HepG2 (cell line): Measurements from ENCODE around the gene HIPK4. TPM values are rescaled to one million over a fixed set of nuclear protein-coding genes. Genes with fewer than 3 reads are reported as not detected.

Source experiments
- ATAC-seq: fragments of 200-7000 bp; cut with Tn5 transposase; 3 replicates; pipeline ENCODE4 v1.9.1; 2020; ENCODE audit warnings: mild to moderate bottlenecking, moderate library complexity
- BruUV-seq: library from RNA; stranded (reverse); fragments of 400-500 nt; replicated peaks from 2 replicates; lab custom pipeline; 2021; lab: Mats Ljungman, UMichigan
- CTCF ChIA-PET: fragments of 300-600 bp; formaldehyde crosslinking; extraction: SDS; loops from one replicate; lab custom pipeline; 2021; ENCODE audit warnings: low total read pairs, inconsistent platforms, low intra/inter-chr PET ratio; lab: Yijun Ruan, JAX
- POLR2A ChIA-PET: fragments of 350-600 bp; sonication (Branson Sonifier 250); formaldehyde crosslinking; loops from one replicate; lab custom pipeline; 2020; ENCODE audit warnings: antibody characterized with exemption, inconsistent platforms; lab: Yijun Ruan, JAX
- DNase-seq: peaks from one replicate; pipeline ENCODE4 v3.0.0-alpha.2; 2015; ENCODE audit warnings: low spot score
- FAIRE-seq: peaks from 3 replicates; lab custom pipeline; 2011; peaks lifted over from hg19 to GRCh38; lab: Jason Lieb, UNC
- H2AFZ ChIP-seq: one replicate; pipeline ENCODE4 v1.6.1; 2011; ENCODE audit warnings: low read length, inconsistent platforms
- H3K27ac ChIP-seq: fragments of 300-600 bp; 3 replicates; pipeline ENCODE4 v1.8.0; 2011; ENCODE audit warnings: mixed run types, mild to moderate bottlenecking, mixed read lengths, low read length, inconsistent platforms; ENCODE audit not compliant: insufficient read depth; ENCODE audit errors: extremely low read length
- H3K27me3 ChIP-seq, 2 experiments: fragments of 200-600 bp in 1 of 2; 2 replicates in 1 of 2; 3 replicates in 1 of 2; pipeline versions ENCODE4 v1.6.0 to v1.8.0; 2011; ENCODE audit warnings: low read length in 2 of 2, mild to moderate bottlenecking in 2 of 2, moderate library complexity in 2 of 2, inconsistent platforms in 1 of 2; ENCODE audit not compliant: insufficient read depth in 2 of 2, control insufficient read depth in 1 of 2
- H3K36me3 ChIP-seq, 2 experiments: fragments of 200-600 bp in 1 of 2; replicated peaks in 1 of 2; 2 replicates in 1 of 2; 3 replicates in 1 of 2; pipeline versions ENCODE4 v1.5.1 to v1.8.0; 2011; ENCODE audit warnings: low read length in 2 of 2, inconsistent platforms in 1 of 2; ENCODE audit not compliant: insufficient read depth in 2 of 2, control insufficient read depth in 1 of 2
- H3K4me1 ChIP-seq: 2 replicates; pipeline ENCODE4 v1.5.1; 2012; ENCODE audit warnings: low read length, inconsistent platforms; ENCODE audit not compliant: insufficient read depth
- H3K4me2 ChIP-seq: 2 replicates; pipeline ENCODE4 v1.6.0; 2011; ENCODE audit warnings: low read depth, low read length, inconsistent platforms
- H3K4me3 ChIP-seq, 3 experiments: fragments of 200-600 bp in 1 of 3; sonication (generic), shearing (Covaris generic) in 1 of 3; replicated peaks in 1 of 3; 2 replicates each; pipeline ENCODE4 v1.5.1; 2011 to 2016; ENCODE audit warnings: low read length in 3 of 3, inconsistent platforms in 2 of 3, low read depth in 2 of 3, mild to moderate bottlenecking in 2 of 3, control low read depth in 1 of 3, mixed read lengths in 1 of 3; ENCODE audit not compliant: insufficient read depth in 1 of 3
- H3K79me2 ChIP-seq: one replicate; pipeline ENCODE4 v1.6.1; 2011; ENCODE audit warnings: low read length, inconsistent platforms; ENCODE audit not compliant: insufficient read depth
- H3K9ac ChIP-seq: 2 replicates; pipeline ENCODE4 v1.6.0; 2011; ENCODE audit warnings: mild to moderate bottlenecking, low read depth, low read length, inconsistent platforms; ENCODE audit not compliant: insufficient read depth
- H3K9me3 ChIP-seq: 2 replicates; pipeline ENCODE4 v1.5.1; 2012; ENCODE audit warnings: mild to moderate bottlenecking, low read length
- H4K20me1 ChIP-seq: 2 replicates; pipeline ENCODE4 v1.6.0; 2011; ENCODE audit warnings: inconsistent platforms, mild to moderate bottlenecking, low read length, moderate library complexity; ENCODE audit not compliant: insufficient read depth
- AGO1 ChIP-seq: fragments of 200-400 bp; formaldehyde crosslinking; IDR thresholded peaks from 2 replicates; pipeline ENCODE4 v1.6.1; 2017; ENCODE audit warnings: mild to moderate bottlenecking, low read depth, low read length, moderate library complexity; ENCODE audit not compliant: poor library complexity, severe bottlenecking
- GPN1 ChIP-seq: sonication (generic); formaldehyde crosslinking; IDR thresholded peaks from 2 replicates; pipeline ENCODE4 v1.5.1; 2020; ENCODE audit warnings: missing genetic modification reagents, borderline replicate concordance
- KMT2A ChIP-seq: sonication (generic); formaldehyde crosslinking; IDR thresholded peaks from 2 replicates; pipeline ENCODE4 v1.4.0; 2020; ENCODE audit warnings: missing genetic modification reagents
- MAZ ChIP-seq, 2 experiments: sonication (generic) in 1 of 2; formaldehyde crosslinking in 1 of 2; IDR thresholded peaks; 2 replicates each; pipeline versions ENCODE4 v1.5.0 to v1.6.1; 2012 to 2020; ENCODE audit warnings: low read depth in 2 of 2, mild to moderate bottlenecking in 2 of 2, borderline replicate concordance in 1 of 2, improper control_type of control experiment in 1 of 2, low read length in 1 of 2, missing genetic modification reagents in 1 of 2, moderate library complexity in 1 of 2
- REL ChIP-seq: sonication (generic); formaldehyde crosslinking; conservative IDR thresholded peaks from 2 replicates; pipeline ENCODE4 v1.8.0; 2022; ENCODE audit warnings: mild to moderate bottlenecking, missing genetic modification reagents, moderate library complexity
- ZKSCAN5 ChIP-seq: sonication (generic); formaldehyde crosslinking; IDR thresholded peaks from 2 replicates; pipeline ENCODE4 v1.5.1; 2020; ENCODE audit warnings: mild to moderate bottlenecking, missing genetic modification reagents
- ZNF282 ChIP-seq: fragments of 450-650 bp; IDR thresholded peaks from 2 replicates; pipeline ENCODE4 v1.6.1; 2018; ENCODE audit not compliant: partially characterized antibody
- ZSCAN12 ChIP-seq: sonication (generic); formaldehyde crosslinking; IDR thresholded peaks from 2 replicates; pipeline ENCODE4 v1.9.0; 2021; ENCODE audit warnings: mild to moderate bottlenecking, missing genetic modification reagents
- WGBS: methylation state at CpG from one replicate; pipeline ENCODE4 v1.1.6; 2017; ENCODE audit warnings: low lambda C conversion rate; 5-methylcytosine and 5-hydroxymethylcytosine counted together
- in situ Hi-C: cut with HindIII; loops from 2 replicates; pipeline ENCODE4 v1.10.0; 2017; ENCODE audit warnings: low pct_unique_long_range_greater_than_20kb; ENCODE audit not compliant: extremely low pct_ligation_motif_present
- intact Hi-C: fragments of 100-400 bp; cut with micrococcal nuclease; formaldehyde crosslinking; loops from one replicate; pipeline ENCODE4 v1.10.0; 2022; ENCODE audit not compliant: unreplicated experiment
- polyA plus RNA-seq, 8 experiments: library from polyadenylated mRNA; depleted of rRNA in 3 of 8; stranded (reverse) in 7 of 8; unstranded in 1 of 8; fragments of >200 nt; fragmentation: Illumina TruSeq in 4 of 8; extraction: Trizol in 4 of 8; gene quantifications; 2 replicates each; pipeline versions ENCODE4 v1.2.1 to v1.2.3, GENCODE V29; 2011 to 2016; ENCODE audit warnings: low read depth in 4 of 8, missing spikeins in 1 of 8, mixed read lengths in 1 of 8; ENCODE audit not compliant: insufficient read depth in 1 of 8
- total RNA-seq, 5 experiments: library from RNA; depleted of rRNA; stranded (reverse); fragments of >200 nt; fragmentation: Illumina TruSeq; extraction: Trizol; gene quantifications; 2 replicates each; pipeline ENCODE4 v1.2.3, GENCODE V29; 2016; ENCODE audit warnings: low read depth in 1 of 5
- TF ChIP-seq, protein P1 (sequence below): sonication (generic); formaldehyde crosslinking; IDR thresholded peaks from 2 replicates; pipeline ENCODE4 v1.5.0; 2020; ENCODE audit warnings: missing genetic modification reagents, mild to moderate bottlenecking, borderline replicate concordance
- TF ChIP-seq, protein P2 (sequence below): sonication (generic); formaldehyde crosslinking; IDR thresholded peaks from 2 replicates; pipeline ENCODE4 v1.4.0; 2020; ENCODE audit warnings: missing genetic modification reagents, mild to moderate bottlenecking, borderline replicate concordance
- TF ChIP-seq, protein P3 (sequence below): sonication (generic); formaldehyde crosslinking; IDR thresholded peaks from 2 replicates; pipeline ENCODE4 v1.4.0; 2020; ENCODE audit warnings: missing genetic modification reagents, borderline replicate concordance

The HIPK4 gene
- total and polyA plus RNA-seq, 2 of the 13 experiments (the other 11 are each of a cell fraction or from before 2014, with no cell fraction given) = 0.03 TPM; not detected in 1

DNA sequence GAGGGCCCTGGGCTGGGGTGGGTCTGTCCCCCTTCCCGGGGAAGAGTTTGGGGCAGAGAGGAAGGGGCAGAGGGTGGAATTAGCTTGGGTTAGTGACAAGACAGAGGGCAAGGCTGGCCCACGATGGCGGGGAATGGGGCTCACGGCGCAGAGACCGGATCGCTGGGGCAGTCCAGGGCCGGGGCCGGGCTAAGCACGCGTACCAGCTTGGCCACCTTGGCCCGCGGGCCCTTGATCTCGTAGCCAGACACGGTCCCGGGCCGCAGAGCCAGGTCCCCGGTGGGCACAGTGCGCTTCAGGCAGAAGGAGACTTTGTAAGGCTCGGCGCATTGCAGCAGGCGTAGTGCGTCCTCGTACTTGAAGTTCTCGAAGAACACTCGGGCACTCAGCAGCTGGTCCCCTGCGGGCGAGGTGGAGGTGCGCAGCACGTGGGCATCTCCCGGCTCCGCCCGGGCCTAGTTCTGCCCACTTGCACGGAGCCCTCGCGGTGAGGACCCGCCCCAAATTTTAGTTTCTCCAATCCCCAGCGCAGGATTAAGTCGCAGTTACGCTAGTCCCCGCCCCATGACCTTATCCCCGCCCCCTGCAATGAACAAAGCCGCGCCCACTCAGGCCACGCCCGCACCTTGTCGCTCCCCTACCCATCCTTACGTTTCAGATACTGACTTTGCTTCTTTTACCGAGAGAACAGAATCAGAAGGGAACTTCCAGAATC is 8.6 kb upstream of the HIPK4 start:
- no peak for DNase-seq

More for the DNA sequence above, 8.6 kb upstream of the HIPK4 start:
- Histone ChIP-seq H3K4me1 (peaks cover 13% of the 10 kb centered on the region), H4K20me1 (no peaks in the 10 kb centered on the region), H3K9me3 (no peaks in the 10 kb centered on the region), H3K27ac (no peak overlapping the region), H3K79me2 (no peaks in the 10 kb centered on the region), H3K36me3 (no peaks in the 10 kb centered on the region), H3K9ac (no peak overlapping the region)
- ChIA-PET POLR2A (no interaction called here), CTCF (no interaction called here)
- no peak for ATAC-seq
- FAIRE-seq = no peak
- 82% methylated on average over 24 of the region's 49 CpGs for WGBS
- intact Hi-C loops = no loop called here
- TF ChIP-seq AGO1 (no peak), MAZ (IDR thresholded peaks at IDR 0.05; ENCODE audit: borderline replicate concordance, low read depth, low read length) (no peak), MAZ (CRISPR knock-in tag; IDR thresholded peaks at IDR 0.05; ENCODE audit: low read depth) (no peak), ZKSCAN5 (CRISPR knock-in tag) (no peak), REL (no peak), GPN1 (CRISPR knock-in tag) (no peak), ZNF282 (no peak), KMT2A (CRISPR knock-in tag) (no peak), ZSCAN12 (no peak)
- TF ChIP-seq, protein P1, sequence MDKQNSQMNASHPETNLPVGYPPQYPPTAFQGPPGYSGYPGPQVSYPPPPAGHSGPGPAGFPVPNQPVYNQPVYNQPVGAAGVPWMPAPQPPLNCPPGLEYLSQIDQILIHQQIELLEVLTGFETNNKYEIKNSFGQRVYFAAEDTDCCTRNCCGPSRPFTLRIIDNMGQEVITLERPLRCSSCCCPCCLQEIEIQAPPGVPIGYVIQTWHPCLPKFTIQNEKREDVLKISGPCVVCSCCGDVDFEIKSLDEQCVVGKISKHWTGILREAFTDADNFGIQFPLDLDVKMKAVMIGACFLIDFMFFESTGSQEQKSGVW = no peak
- TF ChIP-seq, protein P2, sequence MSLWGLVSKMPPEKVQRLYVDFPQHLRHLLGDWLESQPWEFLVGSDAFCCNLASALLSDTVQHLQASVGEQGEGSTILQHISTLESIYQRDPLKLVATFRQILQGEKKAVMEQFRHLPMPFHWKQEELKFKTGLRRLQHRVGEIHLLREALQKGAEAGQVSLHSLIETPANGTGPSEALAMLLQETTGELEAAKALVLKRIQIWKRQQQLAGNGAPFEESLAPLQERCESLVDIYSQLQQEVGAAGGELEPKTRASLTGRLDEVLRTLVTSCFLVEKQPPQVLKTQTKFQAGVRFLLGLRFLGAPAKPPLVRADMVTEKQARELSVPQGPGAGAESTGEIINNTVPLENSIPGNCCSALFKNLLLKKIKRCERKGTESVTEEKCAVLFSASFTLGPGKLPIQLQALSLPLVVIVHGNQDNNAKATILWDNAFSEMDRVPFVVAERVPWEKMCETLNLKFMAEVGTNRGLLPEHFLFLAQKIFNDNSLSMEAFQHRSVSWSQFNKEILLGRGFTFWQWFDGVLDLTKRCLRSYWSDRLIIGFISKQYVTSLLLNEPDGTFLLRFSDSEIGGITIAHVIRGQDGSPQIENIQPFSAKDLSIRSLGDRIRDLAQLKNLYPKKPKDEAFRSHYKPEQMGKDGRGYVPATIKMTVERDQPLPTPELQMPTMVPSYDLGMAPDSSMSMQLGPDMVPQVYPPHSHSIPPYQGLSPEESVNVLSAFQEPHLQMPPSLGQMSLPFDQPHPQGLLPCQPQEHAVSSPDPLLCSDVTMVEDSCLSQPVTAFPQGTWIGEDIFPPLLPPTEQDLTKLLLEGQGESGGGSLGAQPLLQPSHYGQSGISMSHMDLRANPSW = no peak
- TF ChIP-seq, protein P3, sequence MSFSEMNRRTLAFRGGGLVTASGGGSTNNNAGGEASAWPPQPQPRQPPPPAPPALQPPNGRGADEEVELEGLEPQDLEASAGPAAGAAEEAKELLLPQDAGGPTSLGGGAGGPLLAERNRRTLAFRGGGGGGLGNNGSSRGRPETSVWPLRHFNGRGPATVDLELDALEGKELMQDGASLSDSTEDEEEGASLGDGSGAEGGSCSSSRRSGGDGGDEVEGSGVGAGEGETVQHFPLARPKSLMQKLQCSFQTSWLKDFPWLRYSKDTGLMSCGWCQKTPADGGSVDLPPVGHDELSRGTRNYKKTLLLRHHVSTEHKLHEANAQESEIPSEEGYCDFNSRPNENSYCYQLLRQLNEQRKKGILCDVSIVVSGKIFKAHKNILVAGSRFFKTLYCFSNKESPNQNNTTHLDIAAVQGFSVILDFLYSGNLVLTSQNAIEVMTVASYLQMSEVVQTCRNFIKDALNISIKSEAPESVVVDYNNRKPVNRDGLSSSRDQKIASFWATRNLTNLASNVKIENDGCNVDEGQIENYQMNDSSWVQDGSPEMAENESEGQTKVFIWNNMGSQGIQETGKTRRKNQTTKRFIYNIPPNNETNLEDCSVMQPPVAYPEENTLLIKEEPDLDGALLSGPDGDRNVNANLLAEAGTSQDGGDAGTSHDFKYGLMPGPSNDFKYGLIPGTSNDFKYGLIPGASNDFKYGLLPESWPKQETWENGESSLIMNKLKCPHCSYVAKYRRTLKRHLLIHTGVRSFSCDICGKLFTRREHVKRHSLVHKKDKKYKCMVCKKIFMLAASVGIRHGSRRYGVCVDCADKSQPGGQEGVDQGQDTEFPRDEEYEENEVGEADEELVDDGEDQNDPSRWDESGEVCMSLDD (CRISPR knock-in tag) = no peak
- TF ChIP-seq, all 625 proteins: peak for 0
- Histone ChIP-seq H3K4me3 (no peak overlapping the region), H2AFZ (no peak overlapping the region), H3K4me2 (no peak overlapping the region), H3K27me3 (peaks cover 9 to 35% of the 10 kb centered on the region in 2 experiments; a peak in 4 of 5 replicates)
- no TSS peak for BruUV-seq
- in situ Hi-C loops = no loop called here
